ENCODE measurements around the gene SHISA6.

- TF ChIP-seq, protein P1, sequence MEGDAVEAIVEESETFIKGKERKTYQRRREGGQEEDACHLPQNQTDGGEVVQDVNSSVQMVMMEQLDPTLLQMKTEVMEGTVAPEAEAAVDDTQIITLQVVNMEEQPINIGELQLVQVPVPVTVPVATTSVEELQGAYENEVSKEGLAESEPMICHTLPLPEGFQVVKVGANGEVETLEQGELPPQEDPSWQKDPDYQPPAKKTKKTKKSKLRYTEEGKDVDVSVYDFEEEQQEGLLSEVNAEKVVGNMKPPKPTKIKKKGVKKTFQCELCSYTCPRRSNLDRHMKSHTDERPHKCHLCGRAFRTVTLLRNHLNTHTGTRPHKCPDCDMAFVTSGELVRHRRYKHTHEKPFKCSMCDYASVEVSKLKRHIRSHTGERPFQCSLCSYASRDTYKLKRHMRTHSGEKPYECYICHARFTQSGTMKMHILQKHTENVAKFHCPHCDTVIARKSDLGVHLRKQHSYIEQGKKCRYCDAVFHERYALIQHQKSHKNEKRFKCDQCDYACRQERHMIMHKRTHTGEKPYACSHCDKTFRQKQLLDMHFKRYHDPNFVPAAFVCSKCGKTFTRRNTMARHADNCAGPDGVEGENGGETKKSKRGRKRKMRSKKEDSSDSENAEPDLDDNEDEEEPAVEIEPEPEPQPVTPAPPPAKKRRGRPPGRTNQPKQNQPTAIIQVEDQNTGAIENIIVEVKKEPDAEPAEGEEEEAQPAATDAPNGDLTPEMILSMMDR (IDR thresholded peaks at IDR 0.05): no peak
- TF ChIP-seq REST (IDR thresholded peaks at IDR 0.05; ENCODE audit: insufficient read depth in 1 of 2, low read depth in 2 of 2, low read length in 1 of 2) (no peak), POLR2AphosphoS5 (IDR thresholded peaks at IDR 0.05; ENCODE audit: low read depth, low read length) (no peak), SIN3A (IDR thresholded peaks at IDR 0.05; ENCODE audit: borderline replicate concordance, insufficient read depth, low read depth, low read length) (no peak), TCF7L2 (IDR thresholded peaks at IDR 0.05; ENCODE audit: low read depth, low read length) (no peak)
Measured at GRCh38 chr17:11303773-11304394, 62.9 kb downstream of the SHISA6 start.

Measured in Panc1 (cell line).